ENCODE data around the gene OSGIN1.

Gene OSGIN1

GRCh38 chr16:84007965-84008364 lies 54.9 kb downstream of the OSGIN1 start:
- DNase-seq, result no peak

GRCh38 chr16:84009282-84009681 lies 56.2 kb downstream of the OSGIN1 start:
- DNase-seq, result no peak

GRCh38 chr16:84013787-84014569 lies 60.9 kb downstream of the OSGIN1 start:
- DNase-seq, result peak; percentile 65

- no peak for DNase-seq
These were observed 61.7 kb downstream of the OSGIN1 start for GRCh38 chr16:84014570-84015327.

GRCh38 chr16:84015399-84015798 lies 62.4 kb downstream of the OSGIN1 start:
- no peak for DNase-seq

Measured in eye (tissue), 1 donor.